GM21390 (cell line): ENCODE data around the gene SLC39A8.
A peak's percentile ranks its signal among the peaks of the same experiment; 100 is the strongest.
"Not testable (repeated sequence)": the region's sequence is repeated elsewhere in the genome, so short reads cannot be mapped to it uniquely, and the experiment has no call there.

Experiments used
- ATAC-seq: cut with Tn5 transposase; IDR thresholded peaks from one replicate; pipeline ENCODE4 v1.9.1; 2021; ENCODE audit not compliant: unreplicated experiment

Gene SLC39A8

GRCh38 chr4:102344954-102345794 lies at the start of gene SLC39A8:
Gene SLC39A8, minus strand, starts transcription at chr4:102345482. Its CDS starts 820 bp downstream, at chr4:102344662.
- ATAC-seq = peak; percentile 75

- ATAC-seq = no peak
Measured at GRCh38 chr4:102392033-102392744, 46.9 kb upstream of the SLC39A8 start.

GRCh38 chr4:102390438-102390837 lies 45.2 kb upstream of the SLC39A8 start:
- ATAC-seq = peak; percentile 94

- no peak for ATAC-seq
Measured at GRCh38 chr4:102388611-102389010, 43.3 kb upstream of the SLC39A8 start.

GRCh38 chr4:102387552-102388150 lies 42.4 kb upstream of the SLC39A8 start:
- ATAC-seq = no peak

GRCh38 chr4:102386966-102387365 lies 41.7 kb upstream of the SLC39A8 start:
- ATAC-seq = no peak

GRCh38 chr4:102380253-102380652 lies 35.0 kb upstream of the SLC39A8 start:
- ATAC-seq = not testable (repeated sequence)

GRCh38 chr4:102362922-102363432 lies 17.7 kb upstream of the SLC39A8 start:
- no peak for ATAC-seq

GRCh38 chr4:102358128-102358527 lies 12.8 kb upstream of the SLC39A8 start:
- no peak for ATAC-seq

GRCh38 chr4:102357637-102358036 lies 12.4 kb upstream of the SLC39A8 start:
- not testable (repeated sequence) for ATAC-seq

GRCh38 chr4:102356562-102357202 lies 11.4 kb upstream of the SLC39A8 start:
- no peak for ATAC-seq

GRCh38 chr4:102355748-102356147 lies 10.5 kb upstream of the SLC39A8 start:
- no peak for ATAC-seq

- ATAC-seq = no peak
Measured at GRCh38 chr4:102354671-102355454, 9.6 kb upstream of the SLC39A8 start.

- no peak for ATAC-seq
Measured at GRCh38 chr4:102352781-102353180, 7.5 kb upstream of the SLC39A8 start.

GRCh38 chr4:102350634-102351033 lies 5.4 kb upstream of the SLC39A8 start:
- ATAC-seq = no peak

GRCh38 chr4:102348701-102349100 lies 3.4 kb upstream of the SLC39A8 start:
- ATAC-seq = no peak

- ATAC-seq = no peak
Measured at GRCh38 chr4:102345795-102346100, 466 bp upstream of the SLC39A8 start.

GRCh38 chr4:102344520-102344953 lies 745 bp downstream of the SLC39A8 start:
- ATAC-seq = peak; percentile 45

GRCh38 chr4:102343964-102344519 lies 1.2 kb downstream of the SLC39A8 start:
- peak; percentile 36 for ATAC-seq
